Heart right ventricle (tissue), 16 donors: Measurements from ENCODE around the gene STXBP5. TPM values are rescaled to one million over a fixed set of nuclear protein-coding genes. Genes with fewer than 3 reads are reported as not detected.
A peak's percentile ranks its signal among the peaks of the same experiment; 100 is the strongest.

ENCODE experiments used
- ATAC-seq, 8 donors: fragments of 200-7000 bp; cut with Tn5 transposase; one replicate each; pipeline ENCODE4 v1.9.1; 2020; ENCODE audit warnings: mild to moderate bottlenecking in 8 of 8, moderate library complexity in 8 of 8, moderate number of reproducible peaks in 1 of 8
- DNase-seq, 2 donors: peaks; one replicate each; pipeline ENCODE4 v3.0.0-alpha.2; 2020
- H3K27ac ChIP-seq, 10 donors: fragments of 200-600 bp; sonication (generic) in 2 of 10; one replicate each; pipeline versions ENCODE4 v1.5.0 to v1.8.0; 2020 to 2022; ENCODE audit warnings: mild to moderate bottlenecking in 3 of 10
- H3K27me3 ChIP-seq, 7 donors: fragments of 200-600 bp; one replicate each; pipeline ENCODE4 v1.8.0; 2021 to 2022; ENCODE audit warnings: mild to moderate bottlenecking in 2 of 7
- H3K36me3 ChIP-seq, 9 donors: fragments of 200-600 bp; sonication (generic) in 1 of 9; one replicate each; pipeline versions ENCODE4 v1.5.0 to v1.8.0; 2020 to 2022; ENCODE audit warnings: mild to moderate bottlenecking in 2 of 9
- H3K4me1 ChIP-seq, 9 donors: fragments of 200-600 bp; sonication (generic) in 1 of 9; one replicate each; pipeline versions ENCODE4 v1.5.0 to v1.8.0; 2020 to 2022; ENCODE audit warnings: mild to moderate bottlenecking in 4 of 9
- H3K4me3 ChIP-seq, 10 donors: fragments of 200-600 bp; sonication (generic) in 2 of 10; one replicate each; pipeline versions ENCODE4 v1.5.0 to v1.8.0; 2020 to 2022; ENCODE audit warnings: mild to moderate bottlenecking in 7 of 10, moderate library complexity in 2 of 10
- H3K9me3 ChIP-seq, 11 donors: fragments of 200-600 bp in 10 of 11; sonication (generic) in 2 of 11; one replicate each; pipeline versions ENCODE4 v1.5.0 to v1.8.0; 2013 to 2022; ENCODE audit warnings: mild to moderate bottlenecking in 2 of 11, control low read depth in 1 of 11, moderate library complexity in 1 of 11
- WGBS, 2 donors: extraction: QIAGEN DNeasy Blood & Tissue Kit; methylation state at CpG; one replicate each; pipeline ENCODE4 v1.1.7; 2013; ENCODE audit warnings: inconsistent platforms in 1 of 2; 5-methylcytosine and 5-hydroxymethylcytosine counted together
- intact Hi-C, 10 donors: fragments of 100-400 bp; cut with DNase I; formaldehyde crosslinking; loops; one replicate each; pipeline versions ENCODE4 v1.11.1 to v1.14.2; 2022
- polyA plus RNA-seq, 2 donors: library from polyadenylated mRNA; stranded (reverse); fragments of 200-250 nt; gene quantifications; one replicate each; pipeline ENCODE4 v1.2.3, GENCODE V29; 2013
- total RNA-seq, 10 donors: library from RNA; stranded (reverse); fragmentation: NEBNext Ultra II Directional in 3 of 10; extraction: Animal tissue kit (Norgen Biotek cat#: 25700) in 3 of 10; gene quantifications; one replicate each; pipeline versions ENCODE4 v1.2.1 to v1.2.4, GENCODE V29; 2021 to 2023
- TF ChIP-seq, protein P1 (sequence below), 9 donors: fragments of 200-600 bp; sonication (generic) in 2 of 9; IDR thresholded peaks; one replicate each; pipeline versions ENCODE4 v1.5.0 to v1.8.0; 2021 to 2022; ENCODE audit warnings: antibody characterized with exemption in 9 of 9, mild to moderate bottlenecking in 5 of 9, moderate library complexity in 1 of 9
- donor health status: Arrhythmogenic right ventricular cardiomyopathy.
- donor health status: ischemic (EF 13 %, LVEDD 7.1; RV severe dilation, severe dysfunction).
- donor health status: healthy with polysubstance abuse.
- donor health status: DM: no; HTN: yes; CAD: no.
- donor health status: DM: no; HTN: no; CAD: no.
- donor health status: ischemic (EF 25% LVEDD 6.9; RV normal size, moderate dysfunction).
- donor health status: ischemic (EF 25% LVEDD 5.7; RV mildly dilated, moderate dysfunction).
- donor health status: healthy.
- donor health status: DM: yes; HTN: yes; CAD: no.
- donor health status: Ischemic cardiomyopathy.
- donor health status: ischemic (EF 35%, LVEDD 5.7; RV mildly dilated, moderate dysfunction).
- donor health status: nonischemic (EF 11% LVEDD 7.7; RV severe dilation, severe dysfunction).
- donor health status: DM: yes; HTN: yes; CAD: no.
- donor health status: PGD.
- donor health status: ischemic (EF 29% LVEDD 5.4; RV normal size, mild dysfunction).
- donor health status: nonischemic (EF 23%, LVEDD 6.1; RV moderate dilation, normal function).

Gene STXBP5
- total and polyA plus RNA-seq, 12 donors = 2.8 to 23.2 (median 13.4) TPM

DNA sequence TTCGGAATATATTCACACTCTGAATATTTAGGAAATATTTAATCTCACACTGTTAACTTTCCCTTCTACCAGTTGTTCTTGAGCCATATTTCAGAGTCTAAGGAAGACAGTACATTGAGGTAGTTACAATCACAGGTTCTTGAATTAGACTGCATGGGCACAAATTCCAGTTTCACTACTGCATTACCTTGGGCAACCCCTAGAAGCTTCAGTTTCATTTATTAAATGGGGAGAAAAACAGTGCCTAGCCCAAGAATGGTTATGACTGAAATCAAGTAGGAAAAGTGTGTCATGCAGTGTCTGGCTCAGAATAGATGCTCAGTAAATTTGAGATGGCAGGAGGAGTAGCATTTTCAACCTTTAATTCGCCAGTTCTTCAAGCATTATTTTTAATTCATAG, 179.8 kb downstream of the STXBP5 start:
- intact Hi-C loops = no loop called here
- no peak for DNase-seq
- peaks cover 0 to 16% (median 0%) of the 10 kb centered on the region in 11 donors for H3K9me3 ChIP-seq
- ATAC-seq = no peak
- H3K27me3 ChIP-seq = no peaks in the 10 kb centered on the region
- TF ChIP-seq, protein P1, sequence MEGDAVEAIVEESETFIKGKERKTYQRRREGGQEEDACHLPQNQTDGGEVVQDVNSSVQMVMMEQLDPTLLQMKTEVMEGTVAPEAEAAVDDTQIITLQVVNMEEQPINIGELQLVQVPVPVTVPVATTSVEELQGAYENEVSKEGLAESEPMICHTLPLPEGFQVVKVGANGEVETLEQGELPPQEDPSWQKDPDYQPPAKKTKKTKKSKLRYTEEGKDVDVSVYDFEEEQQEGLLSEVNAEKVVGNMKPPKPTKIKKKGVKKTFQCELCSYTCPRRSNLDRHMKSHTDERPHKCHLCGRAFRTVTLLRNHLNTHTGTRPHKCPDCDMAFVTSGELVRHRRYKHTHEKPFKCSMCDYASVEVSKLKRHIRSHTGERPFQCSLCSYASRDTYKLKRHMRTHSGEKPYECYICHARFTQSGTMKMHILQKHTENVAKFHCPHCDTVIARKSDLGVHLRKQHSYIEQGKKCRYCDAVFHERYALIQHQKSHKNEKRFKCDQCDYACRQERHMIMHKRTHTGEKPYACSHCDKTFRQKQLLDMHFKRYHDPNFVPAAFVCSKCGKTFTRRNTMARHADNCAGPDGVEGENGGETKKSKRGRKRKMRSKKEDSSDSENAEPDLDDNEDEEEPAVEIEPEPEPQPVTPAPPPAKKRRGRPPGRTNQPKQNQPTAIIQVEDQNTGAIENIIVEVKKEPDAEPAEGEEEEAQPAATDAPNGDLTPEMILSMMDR (IDR thresholded peaks at IDR 0.05) = no peak
- H3K36me3 ChIP-seq = peaks cover 0 to 78% (median 0%) of the 10 kb centered on the region in 9 donors
- H3K4me3 ChIP-seq = no peak overlapping the region
- no peaks in the 10 kb centered on the region for H3K4me1 ChIP-seq
- H3K27ac ChIP-seq = no peak overlapping the region
- 96 to 99% methylated on average over 2 of the region's 2 CpGs for WGBS, 2 donors

DNA sequence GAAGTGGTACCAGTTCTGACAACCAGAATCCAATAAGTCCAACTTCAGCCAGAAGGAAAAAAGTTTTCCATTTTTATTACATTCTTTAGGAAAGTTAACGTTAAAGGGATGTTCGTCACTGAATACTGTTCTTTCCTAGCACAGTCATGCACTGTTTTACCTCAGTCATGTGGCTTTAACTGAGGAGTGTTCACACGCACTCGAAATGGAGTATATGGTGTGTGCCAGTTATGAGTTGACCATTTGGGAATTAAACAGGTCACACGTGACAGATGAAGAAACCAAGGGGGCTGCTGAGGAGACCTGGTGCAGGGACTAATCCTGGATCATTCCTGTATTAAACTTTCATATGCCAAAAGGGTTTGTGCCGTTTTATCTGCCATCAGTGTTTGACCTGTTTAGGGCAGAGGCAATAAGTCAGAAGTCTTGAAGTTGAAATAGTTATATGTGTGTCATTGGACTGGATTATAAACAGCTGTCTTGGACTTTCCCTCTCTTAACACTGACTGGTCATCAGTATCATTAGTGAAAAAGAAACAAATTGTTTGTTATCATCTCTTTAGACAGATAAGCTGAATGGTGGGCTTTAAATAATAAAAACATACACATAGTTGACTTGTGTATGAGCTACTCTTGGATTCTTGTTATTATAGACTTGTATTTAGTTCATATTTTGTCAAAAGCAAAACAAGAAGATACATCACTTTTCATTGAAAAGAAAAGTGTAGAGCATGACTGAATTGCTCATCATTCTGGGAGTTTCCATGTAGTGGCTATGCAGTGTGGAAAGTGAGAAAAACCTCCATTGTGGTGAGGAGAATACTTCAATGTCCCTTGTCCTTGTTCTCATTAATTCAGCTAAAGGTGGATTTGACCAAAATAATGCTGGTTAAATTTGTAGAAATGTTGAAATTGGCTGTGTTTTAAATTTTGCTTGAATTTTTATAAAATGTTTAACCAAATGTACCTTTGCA, 180.8 kb downstream of the STXBP5 start:
- no peak for ATAC-seq
- Histone ChIP-seq H3K4me1 (no peaks in the 10 kb centered on the region), H3K4me3 (no peak overlapping the region), H3K27ac (no peak overlapping the region), H3K27me3 (no peaks in the 10 kb centered on the region), H3K9me3 (peaks cover 0 to 8% (median 0%) of the 10 kb centered on the region in 11 donors), H3K36me3 (peaks cover 0 to 68% (median 0%) of the 10 kb centered on the region in 9 donors)
- 86 to 88% methylated on average over 6 of the region's 6 CpGs for WGBS, 2 donors
- DNase-seq = no peak
- TF ChIP-seq, protein P1 (IDR thresholded peaks at IDR 0.05) = no peak
- intact Hi-C loops = no loop called here

DNA sequence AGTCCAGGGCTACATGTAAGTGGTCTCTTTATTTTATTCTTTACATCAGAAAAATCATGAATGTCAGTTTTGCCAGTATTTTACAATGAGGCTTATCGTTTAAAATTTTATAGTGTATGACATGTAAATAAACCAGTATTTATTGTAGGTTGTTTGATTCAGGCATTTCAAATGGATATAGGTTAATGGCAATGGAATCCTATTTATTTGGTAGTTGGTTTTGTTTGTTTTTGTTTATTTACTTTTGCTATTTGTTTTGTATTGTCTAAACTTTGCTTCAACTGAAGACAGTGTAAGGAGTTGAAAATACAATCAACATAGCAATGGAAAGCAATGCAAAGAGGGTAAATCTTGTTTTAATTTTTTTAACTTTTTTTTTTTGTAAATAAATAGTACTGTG, 185.2 kb downstream of the STXBP5 start:
- intact Hi-C loops = no loop called here
- 96% methylated on average over 1 of the region's 1 CpG for WGBS, 2 donors
- TF ChIP-seq, protein P1 (IDR thresholded peaks at IDR 0.05) = no peak
- Histone ChIP-seq H3K27ac (no peak overlapping the region), H3K27me3 (no peaks in the 10 kb centered on the region), H3K4me3 (no peak overlapping the region), H3K36me3 (peaks cover 0 to 36% (median 0%) of the 10 kb centered on the region in 9 donors), H3K9me3 (no peaks in the 10 kb centered on the region), H3K4me1 (no peaks in the 10 kb centered on the region)
- DNase-seq = no peak
- no peak for ATAC-seq

DNA sequence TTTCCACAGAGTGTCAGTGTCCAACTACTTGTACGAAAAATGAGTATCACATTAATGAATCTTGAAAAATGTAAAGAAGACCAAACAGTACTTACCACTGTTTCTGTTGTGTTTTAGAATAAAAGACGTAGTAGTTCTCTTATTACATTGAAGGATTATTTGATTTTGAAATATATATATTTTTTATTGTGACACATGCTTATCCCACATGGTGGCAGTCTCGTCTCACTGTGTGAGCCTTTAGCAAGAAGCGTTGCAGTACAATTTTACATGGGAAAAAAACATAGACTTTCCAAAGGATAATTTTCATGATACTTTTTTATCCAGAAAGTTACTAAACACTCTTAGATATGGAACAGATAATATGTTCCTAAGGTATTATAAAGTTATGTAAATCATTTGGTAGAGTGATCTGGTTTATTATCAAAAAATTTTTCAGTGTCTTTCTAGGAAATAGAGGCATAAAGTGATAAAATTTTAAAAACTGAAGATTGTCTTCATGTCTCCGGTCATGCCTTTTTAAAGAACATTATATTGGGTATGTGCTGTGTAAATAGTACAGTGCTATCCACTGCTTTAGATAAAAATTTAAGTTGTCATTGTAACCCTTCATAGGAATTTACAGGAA, 186.8 kb downstream of the STXBP5 start:
- no peak for ATAC-seq
- intact Hi-C loops = loop anchor here in 6 of 10 donors (5.0 to 10.0 kb wide), 4 partner anchors 754 to 776 kb away; no protein-coding TSS in a partner anchor
- H3K36me3 ChIP-seq = peaks cover 0 to 22% (median 0%) of the 10 kb centered on the region in 9 donors
- WGBS, 2 donors = 53 to 56% methylated on average over 5 of the region's 5 CpGs
- H3K4me1 ChIP-seq = no peaks in the 10 kb centered on the region
- no peaks in the 10 kb centered on the region for H3K9me3 ChIP-seq
- no peak overlapping the region for H3K4me3 ChIP-seq
- no peaks in the 10 kb centered on the region for H3K27me3 ChIP-seq
- no peak overlapping the region for H3K27ac ChIP-seq
- no peak for DNase-seq
- TF ChIP-seq, protein P1 (IDR thresholded peaks at IDR 0.05) = peak; percentile 10 to 63 (median 44)
